Lower leg skin (tissue), 3 donors: ENCODE data around the gene UBC.

Experiments
- POLR2A ChIP-seq, 2 donors: fragments of 450-650 bp; IDR thresholded peaks; one replicate each; pipeline ENCODE4 v1.6.1; 2016 to 2017; ENCODE audit warnings: antibody characterized with exemption in 2 of 2, mild to moderate bottlenecking in 1 of 2, moderate library complexity in 1 of 2
- TF ChIP-seq, protein P1 (sequence below), 3 donors: fragments of 450-650 bp; IDR thresholded peaks; one replicate each; pipeline ENCODE4 v1.5.1; 2016; ENCODE audit warnings: antibody characterized with exemption in 3 of 3, mild to moderate bottlenecking in 3 of 3, moderate library complexity in 2 of 3

GRCh38 chr12:124949779-124950728 lies 35.6 kb upstream of the UBC start:
- TF ChIP-seq POLR2A (IDR thresholded peaks at IDR 0.05), result no peak
- TF ChIP-seq, protein P1, sequence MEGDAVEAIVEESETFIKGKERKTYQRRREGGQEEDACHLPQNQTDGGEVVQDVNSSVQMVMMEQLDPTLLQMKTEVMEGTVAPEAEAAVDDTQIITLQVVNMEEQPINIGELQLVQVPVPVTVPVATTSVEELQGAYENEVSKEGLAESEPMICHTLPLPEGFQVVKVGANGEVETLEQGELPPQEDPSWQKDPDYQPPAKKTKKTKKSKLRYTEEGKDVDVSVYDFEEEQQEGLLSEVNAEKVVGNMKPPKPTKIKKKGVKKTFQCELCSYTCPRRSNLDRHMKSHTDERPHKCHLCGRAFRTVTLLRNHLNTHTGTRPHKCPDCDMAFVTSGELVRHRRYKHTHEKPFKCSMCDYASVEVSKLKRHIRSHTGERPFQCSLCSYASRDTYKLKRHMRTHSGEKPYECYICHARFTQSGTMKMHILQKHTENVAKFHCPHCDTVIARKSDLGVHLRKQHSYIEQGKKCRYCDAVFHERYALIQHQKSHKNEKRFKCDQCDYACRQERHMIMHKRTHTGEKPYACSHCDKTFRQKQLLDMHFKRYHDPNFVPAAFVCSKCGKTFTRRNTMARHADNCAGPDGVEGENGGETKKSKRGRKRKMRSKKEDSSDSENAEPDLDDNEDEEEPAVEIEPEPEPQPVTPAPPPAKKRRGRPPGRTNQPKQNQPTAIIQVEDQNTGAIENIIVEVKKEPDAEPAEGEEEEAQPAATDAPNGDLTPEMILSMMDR (IDR thresholded peaks at IDR 0.05), result no peak
